ENCODE results near the gene RASSF3. TPM values are rescaled to one million over a fixed set of nuclear protein-coding genes. Genes with fewer than 3 reads are reported as not detected.

RASSF3 gene
- polyA plus RNA-seq, 1 donor from 2014 or later = 0.06 TPM

- no peaks in the 10 kb centered on the region for H3K79me2 ChIP-seq (replicated peaks; ENCODE audit: insufficient read depth, low read length)
- no peaks in the 10 kb centered on the region for H3K36me3 ChIP-seq (ENCODE audit: insufficient read depth, low read length)
Observed at GRCh38 chr12:64670019-64670418, 59.7 kb downstream of the RASSF3 start.

GRCh38 chr12:64670919-64671639 is 60.8 kb downstream of the RASSF3 start:
- H3K4me3 ChIP-seq (ENCODE audit: low read length) = no peak overlapping the region
- H3K36me3 ChIP-seq (ENCODE audit: insufficient read depth, low read length) = no peaks in the 10 kb centered on the region
- no peaks in the 10 kb centered on the region for H3K9me2 ChIP-seq (ENCODE audit: insufficient read depth, low read length)
- no peak overlapping the region for H2AFZ ChIP-seq (ENCODE audit: low read depth, low read length)
- no peak overlapping the region for H3K9ac ChIP-seq (ENCODE audit: low read length)
- H3K9me3 ChIP-seq (ENCODE audit: low read length) = no peaks in the 10 kb centered on the region
- no peaks in the 10 kb centered on the region for H4K20me1 ChIP-seq (ENCODE audit: insufficient read depth)
- H3K27me3 ChIP-seq (ENCODE audit: insufficient read depth, low read depth, low read length) = no peaks in the 10 kb centered on the region
- no peaks in the 10 kb centered on the region for H3K79me2 ChIP-seq (replicated peaks; ENCODE audit: insufficient read depth, low read length)
- no peaks in the 10 kb centered on the region for H3F3A ChIP-seq (ENCODE audit: insufficient read depth, low read length, poor library complexity, severe bottlenecking)
- H3K4me2 ChIP-seq (ENCODE audit: low read length) = no peak overlapping the region
- H3K27ac ChIP-seq (ENCODE audit: low read length) = no peak overlapping the region
- TF ChIP-seq POLR2AphosphoS5 (IDR thresholded peaks at IDR 0.05) (no peak), REST (IDR thresholded peaks at IDR 0.05; ENCODE audit: borderline replicate concordance) (no peak), MXI1 (conservative IDR thresholded peaks at IDR 0.05; ENCODE audit: poor library complexity, severe bottlenecking) (no peak), TAF1 (IDR thresholded peaks at IDR 0.05; ENCODE audit: low read depth) (no peak), EP300 (conservative IDR thresholded peaks at IDR 0.05; ENCODE audit: poor library complexity, severe bottlenecking) (no peak), CTCF (IDR thresholded peaks at IDR 0.05; ENCODE audit: poor library complexity, severe bottlenecking) (no peak)

More at GRCh38 chr12:64670019-64670418, 59.7 kb downstream of the RASSF3 start:
- TF ChIP-seq EZH2 (IDR thresholded peaks at IDR 0.05; ENCODE audit: borderline replicate concordance, insufficient read depth, low read length, poor library complexity, severe bottlenecking) (no peak), SMC3 (conservative IDR thresholded peaks at IDR 0.05; ENCODE audit: poor library complexity) (no peak), RAD21 (conservative IDR thresholded peaks at IDR 0.05) (no peak), EP300 (conservative IDR thresholded peaks at IDR 0.05; ENCODE audit: poor library complexity, severe bottlenecking) (no peak), REST (IDR thresholded peaks at IDR 0.05; ENCODE audit: borderline replicate concordance) (no peak), TAF1 (IDR thresholded peaks at IDR 0.05; ENCODE audit: low read depth) (no peak), MXI1 (conservative IDR thresholded peaks at IDR 0.05; ENCODE audit: poor library complexity, severe bottlenecking) (no peak), POLR2AphosphoS5 (IDR thresholded peaks at IDR 0.05) (no peak), CTCF (IDR thresholded peaks at IDR 0.05; ENCODE audit: poor library complexity, severe bottlenecking) (no peak)
- Histone ChIP-seq H4K20me1 (ENCODE audit: insufficient read depth) (no peaks in the 10 kb centered on the region), H3K9me2 (ENCODE audit: insufficient read depth, low read length) (no peaks in the 10 kb centered on the region), H3K4me3 (ENCODE audit: low read length) (no peak overlapping the region), H2AFZ (ENCODE audit: low read depth, low read length) (no peak overlapping the region), H3K27me3 (ENCODE audit: insufficient read depth, low read depth, low read length) (no peaks in the 10 kb centered on the region), H3K27ac (ENCODE audit: low read length) (no peak overlapping the region), H3F3A (ENCODE audit: insufficient read depth, low read length, poor library complexity, severe bottlenecking) (no peaks in the 10 kb centered on the region), H3K9me3 (ENCODE audit: low read length) (no peaks in the 10 kb centered on the region), H3K9ac (ENCODE audit: low read length) (no peak overlapping the region), H3K4me2 (ENCODE audit: low read length) (no peak overlapping the region)

All from neural cell (in vitro differentiated cells).